Effector memory CD8-positive, alpha-beta T cell (primary cell): ENCODE results near the gene CORO7.

Experiments
- ATAC-seq: fragments of 150-1000 bp; cut with Tn5 transposase; replicated peaks from 2 replicates; pipeline ENCODE4 v1.10.0; 2021; ENCODE audit warnings: mild to moderate bottlenecking, moderate library complexity
- DNase-seq, 3 experiments: peaks; one replicate each; pipeline ENCODE4 v3.0.0; 2021
- H3K27ac Mint-ChIP-seq, 2 donors: one replicate each; pipeline ENCODE4 v1.8.0; 2022; ENCODE audit warnings: mild to moderate bottlenecking in 2 of 2, mixed read lengths in 2 of 2, moderate library complexity in 2 of 2
- H3K27me3 Mint-ChIP-seq, 2 donors: one replicate each; pipeline ENCODE4 v1.8.0; 2022; ENCODE audit warnings: mixed read lengths in 2 of 2
- H3K36me3 Mint-ChIP-seq: one replicate; pipeline ENCODE4 v1.8.0; 2022; ENCODE audit warnings: mild to moderate bottlenecking, moderate library complexity, mixed read lengths; ENCODE audit not compliant: insufficient read depth
- H3K4me1 Mint-ChIP-seq, 2 donors: one replicate each; pipeline ENCODE4 v1.8.0; 2022; ENCODE audit warnings: low read depth in 2 of 2, mixed read lengths in 2 of 2
- H3K4me3 Mint-ChIP-seq, 2 donors: one replicate each; pipeline ENCODE4 v1.8.0; 2022; ENCODE audit warnings: mild to moderate bottlenecking in 2 of 2, mixed read lengths in 2 of 2, moderate library complexity in 2 of 2
- H3K9me3 Mint-ChIP-seq, 2 donors: one replicate each; pipeline ENCODE4 v1.8.0; 2022; ENCODE audit warnings: mixed read lengths in 2 of 2

The CORO7 gene

DNA sequence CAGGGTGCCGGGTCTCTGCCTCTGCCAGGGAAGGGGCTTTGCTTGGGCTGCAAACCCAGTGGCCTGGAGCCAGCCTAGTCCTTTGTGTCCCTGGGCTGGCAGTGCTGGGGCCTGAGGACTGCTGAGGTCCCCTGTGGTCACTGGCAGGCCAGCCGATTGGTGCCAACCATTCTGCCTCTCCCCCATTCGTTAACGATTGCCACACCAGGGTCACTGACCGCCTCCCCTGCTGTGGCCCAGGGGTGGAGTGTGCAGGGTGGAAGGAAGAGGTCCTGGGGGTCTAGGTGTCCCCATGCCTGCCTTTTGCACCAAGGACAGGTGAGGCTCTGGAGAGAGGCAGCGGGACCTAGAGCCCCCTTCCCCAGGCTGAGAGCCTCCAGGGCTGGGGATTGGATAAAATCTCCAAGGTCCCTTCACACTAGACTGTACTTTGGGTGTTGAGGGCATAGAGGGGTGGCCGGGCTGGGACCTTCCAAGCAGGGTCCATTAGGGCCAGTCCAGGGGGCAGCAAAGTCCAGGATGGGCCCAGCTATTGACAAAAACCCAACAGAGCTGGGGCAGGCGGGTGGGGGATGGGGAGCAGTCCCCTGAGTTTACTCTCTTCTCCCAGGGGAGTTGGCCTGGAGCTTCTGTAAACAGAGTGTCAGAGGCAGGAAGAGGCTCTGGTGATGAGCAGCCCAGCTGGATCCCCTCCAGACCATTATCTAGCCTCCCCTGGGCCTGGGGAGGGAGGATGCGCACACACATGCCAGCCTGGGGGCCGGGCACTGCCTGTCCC is 43.6 kb downstream of the CORO7 start:
- Mint-ChIP-seq H3K27me3 (no peaks in the 10 kb centered on the region), H3K4me1 (peaks cover 12 to 32% of the 10 kb centered on the region in 2 donors), H3K9me3 (no peaks in the 10 kb centered on the region), H3K27ac (peak overlapping the region in 1 of 2 donors; percentile 90), H3K4me3 (peak overlapping the region; percentile 76 to 80), H3K36me3 (peaks cover 97% of the 10 kb centered on the region)
- DNase-seq (no peak), ATAC-seq (no peak)

- DNase-seq (peak in 2 of 3 experiments; percentile 38 to 40), ATAC-seq (peak; percentile 61)
- Mint-ChIP-seq H3K27ac (peak overlapping the region in 1 of 2 donors; percentile 90), H3K9me3 (no peaks in the 10 kb centered on the region), H3K27me3 (no peaks in the 10 kb centered on the region), H3K4me3 (peak overlapping the region; percentile 76 to 80), H3K4me1 (peaks cover 12 to 35% of the 10 kb centered on the region in 2 donors), H3K36me3 (peaks cover 97% of the 10 kb centered on the region)
Measured at GRCh38 chr16:4372001-4372577, 44.3 kb downstream of the CORO7 start.

GRCh38 chr16:4371357-4372000 is 44.9 kb downstream of the CORO7 start, which contains the start of gene VASN:
TSS of gene VASN (plus strand) at chr16:4371848. CDS start at chr16:4380878, 9,030 bp downstream.
- H3K9me3 Mint-ChIP-seq: no peaks in the 10 kb centered on the region
- ATAC-seq (peak; percentile 69), DNase-seq (peak; percentile 64 to 72 (median 71))
- H3K27me3 Mint-ChIP-seq: no peaks in the 10 kb centered on the region
- H3K27ac Mint-ChIP-seq: peak within 1 kb of the TSS in 1 of 2 donors; percentile 90
- H3K4me1 Mint-ChIP-seq: peaks cover 12 to 33% of the 10 kb centered on the region in 2 donors
- H3K4me3 Mint-ChIP-seq: peak within 1 kb of the TSS; percentile 76 to 80
- peaks cover 97% of the 10 kb centered on the region for H3K36me3 Mint-ChIP-seq

GRCh38 chr16:4370570-4371356 is 45.6 kb downstream of the CORO7 start:
- no peak for ATAC-seq
- Mint-ChIP-seq H3K4me1 (peaks cover 11 to 33% of the 10 kb centered on the region in 2 donors), H3K36me3 (peaks cover 92% of the 10 kb centered on the region), H3K27me3 (no peaks in the 10 kb centered on the region), H3K9me3 (no peaks in the 10 kb centered on the region), H3K27ac (peak overlapping the region in 1 of 2 donors; percentile 59), H3K4me3 (peak overlapping the region in 1 of 2 donors; percentile 80)
- no peak for DNase-seq

DNA sequence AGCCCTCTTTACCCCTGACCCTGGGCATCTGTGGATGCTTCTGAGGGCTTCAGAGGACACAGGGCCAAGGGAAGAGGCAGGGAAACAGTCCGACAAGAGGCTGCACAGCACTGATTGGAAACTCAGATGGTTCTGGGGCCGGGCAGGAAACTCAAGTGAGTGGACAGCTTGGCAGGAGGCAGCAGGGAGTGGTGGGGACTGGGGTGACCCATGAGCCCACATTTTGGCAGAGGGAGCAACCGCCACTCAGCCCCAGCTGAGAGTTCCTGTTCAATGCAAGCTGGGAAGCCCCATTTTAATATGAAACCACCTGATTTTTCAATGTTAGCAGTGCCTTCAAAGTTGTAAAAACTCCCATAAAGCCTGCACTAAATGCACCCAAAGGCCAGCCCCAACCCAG is 46.2 kb downstream of the CORO7 start:
- ATAC-seq: no peak
- Mint-ChIP-seq H3K4me3 (no peak overlapping the region), H3K27me3 (no peaks in the 10 kb centered on the region), H3K4me1 (peaks cover 5 to 29% of the 10 kb centered on the region in 2 donors), H3K36me3 (peaks cover 90% of the 10 kb centered on the region), H3K27ac (peak overlapping the region; percentile 52 to 59), H3K9me3 (no peaks in the 10 kb centered on the region)
- no peak for DNase-seq

GRCh38 chr16:4369007-4369733 is 47.2 kb downstream of the CORO7 start:
- H3K27me3 Mint-ChIP-seq: no peaks in the 10 kb centered on the region
- DNase-seq: no peak

GRCh38 chr16:4367393-4367856 is 49.0 kb downstream of the CORO7 start:
- peak overlapping the region; percentile 82 to 85 for H3K27ac Mint-ChIP-seq
- H3K4me1 Mint-ChIP-seq: peaks cover 0 to 15% of the 10 kb centered on the region in 2 donors
- no peak for ATAC-seq

More at GRCh38 chr16:4369007-4369733, 47.2 kb downstream of the CORO7 start:
- Mint-ChIP-seq H3K36me3 (peaks cover 89% of the 10 kb centered on the region), H3K4me1 (peaks cover 5 to 26% of the 10 kb centered on the region in 2 donors), H3K4me3 (peak overlapping the region in 1 of 2 donors; percentile 23), H3K27ac (peak overlapping the region in 1 of 2 donors; percentile 82), H3K9me3 (no peaks in the 10 kb centered on the region)
- no peak for ATAC-seq

DNA sequence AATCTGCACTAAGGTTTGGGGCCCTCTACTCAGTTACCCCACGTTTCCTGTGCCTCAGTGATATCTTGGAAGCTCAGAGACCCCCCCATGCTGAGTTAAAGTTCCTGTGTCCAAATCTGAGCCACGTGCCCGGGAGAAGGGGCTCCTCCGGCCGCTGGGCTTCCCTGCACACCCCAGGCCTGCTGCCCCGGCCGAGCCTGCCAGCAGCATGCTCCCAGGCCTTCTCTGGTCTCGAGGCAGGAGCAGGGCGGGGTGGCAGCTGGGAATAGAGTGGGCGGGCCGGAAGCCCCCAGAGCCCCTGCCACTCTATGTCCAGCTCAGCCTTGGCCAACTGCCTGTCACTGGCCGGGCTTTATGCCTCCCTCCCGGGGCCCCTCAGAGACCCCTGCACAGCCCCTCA is 50.4 kb downstream of the CORO7 start:
- Mint-ChIP-seq H3K9me3 (no peaks in the 10 kb centered on the region), H3K4me1 (peaks cover 0 to 13% of the 10 kb centered on the region in 2 donors), H3K4me3 (no peak overlapping the region), H3K27me3 (no peaks in the 10 kb centered on the region), H3K27ac (peak overlapping the region in 1 of 2 donors; percentile 82), H3K36me3 (peaks cover 87% of the 10 kb centered on the region)
- no peak for ATAC-seq
- DNase-seq: no peak

More at GRCh38 chr16:4367393-4367856, 49.0 kb downstream of the CORO7 start:
- no peaks in the 10 kb centered on the region for H3K9me3 Mint-ChIP-seq
- no peak overlapping the region for H3K4me3 Mint-ChIP-seq
- H3K27me3 Mint-ChIP-seq: no peaks in the 10 kb centered on the region
- no peak for DNase-seq
- H3K36me3 Mint-ChIP-seq: peaks cover 89% of the 10 kb centered on the region

- peaks cover 87% of the 10 kb centered on the region for H3K36me3 Mint-ChIP-seq
- DNase-seq: no peak
- H3K9me3 Mint-ChIP-seq: no peaks in the 10 kb centered on the region
- H3K27ac Mint-ChIP-seq: peak overlapping the region in 1 of 2 donors; percentile 82
- peak overlapping the region in 1 of 2 donors; percentile 5 for H3K4me3 Mint-ChIP-seq
- H3K4me1 Mint-ChIP-seq: peaks cover 0 to 13% of the 10 kb centered on the region in 2 donors
- no peak for ATAC-seq
- H3K27me3 Mint-ChIP-seq: no peaks in the 10 kb centered on the region
Measured at GRCh38 chr16:4365615-4366014, 50.8 kb downstream of the CORO7 start.

- Mint-ChIP-seq H3K4me3 (no peak overlapping the region), H3K27me3 (no peaks in the 10 kb centered on the region), H3K9me3 (no peaks in the 10 kb centered on the region), H3K27ac (no peak overlapping the region), H3K4me1 (peaks cover 2 to 11% of the 10 kb centered on the region in 2 donors), H3K36me3 (peaks cover 87% of the 10 kb centered on the region)
- DNase-seq: no peak
- ATAC-seq: peak; percentile 11
Measured at GRCh38 chr16:4365014-4365406, 51.4 kb downstream of the CORO7 start.

DNA sequence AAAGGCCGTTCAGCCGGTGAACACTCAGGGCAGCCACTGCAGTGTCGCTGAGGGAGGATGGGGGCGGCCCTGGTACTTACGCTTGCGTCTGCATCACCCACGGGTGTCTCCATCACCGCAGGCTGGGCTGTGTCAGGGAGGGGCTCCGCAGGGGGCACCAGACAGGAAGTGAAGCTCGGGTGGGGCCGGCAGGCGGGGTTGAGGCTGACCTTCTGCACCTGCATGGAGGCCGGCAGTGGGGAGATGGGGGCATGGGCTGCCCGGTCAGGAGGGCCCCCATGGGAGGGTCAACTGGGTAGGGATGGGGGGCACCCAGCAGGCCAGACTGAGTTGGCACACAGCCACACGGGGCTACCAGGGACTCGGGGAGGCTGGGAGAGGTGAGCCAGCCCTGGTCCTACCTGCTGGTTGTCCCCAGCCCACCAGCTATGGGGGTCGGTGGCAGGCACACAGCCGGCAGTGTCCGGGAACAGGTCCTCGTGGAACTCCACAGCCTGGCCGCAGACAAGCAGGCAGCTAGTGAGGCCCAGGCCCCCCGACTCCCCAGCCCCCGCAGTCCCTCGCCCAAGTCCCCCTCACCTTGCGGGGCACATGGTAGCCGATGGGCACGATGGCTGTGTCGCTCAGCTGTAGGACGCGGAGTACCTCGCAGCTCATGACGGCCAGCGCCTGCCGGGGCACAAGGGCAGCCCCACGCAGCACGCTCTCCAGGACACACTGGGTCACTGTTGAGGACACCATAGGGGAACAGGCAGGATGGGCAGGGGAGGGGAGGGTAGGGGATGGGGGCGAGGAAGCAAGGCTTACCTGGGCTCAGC is 52.0 kb downstream of the CORO7 start:
- H3K36me3 Mint-ChIP-seq: peaks cover 87% of the 10 kb centered on the region
- peaks cover 6 to 12% of the 10 kb centered on the region in 2 donors for H3K4me1 Mint-ChIP-seq
- ATAC-seq (peak; percentile 58), DNase-seq (no peak)
- peak overlapping the region in 1 of 2 donors; percentile 31 for H3K4me3 Mint-ChIP-seq
- H3K27ac Mint-ChIP-seq: peak overlapping the region in 1 of 2 donors; percentile 78
- no peaks in the 10 kb centered on the region for H3K9me3 Mint-ChIP-seq
- no peaks in the 10 kb centered on the region for H3K27me3 Mint-ChIP-seq
